Type B pancreatic cell (in vitro differentiated cells): ENCODE data around the gene COMT. TPM values are rescaled to one million over a fixed set of nuclear protein-coding genes. Genes with fewer than 3 reads are reported as not detected.

Experiments
- DNase-seq: peaks from one replicate; pipeline ENCODE4 v3.0.0; 2021; ENCODE audit warnings: mixed read lengths; ENCODE audit not compliant: unreplicated experiment; ENCODE audit errors: extremely low spot score
- H3K27ac Mint-ChIP-seq: 2 replicates; pipeline ENCODE4 v1.8.0; 2021; ENCODE audit warnings: mild to moderate bottlenecking, mixed read lengths
- H3K27me3 Mint-ChIP-seq: 2 replicates; pipeline ENCODE4 v1.8.0; 2021; ENCODE audit warnings: mixed read lengths
- H3K36me3 Mint-ChIP-seq: 2 replicates; pipeline ENCODE4 v1.8.0; 2021; ENCODE audit warnings: mixed read lengths
- H3K4me1 Mint-ChIP-seq: one replicate; pipeline ENCODE4 v1.8.0; 2021; ENCODE audit warnings: mixed read lengths; ENCODE audit not compliant: unreplicated experiment
- H3K4me3 Mint-ChIP-seq: 2 replicates; pipeline ENCODE4 v1.8.0; 2021; ENCODE audit warnings: mild to moderate bottlenecking, mixed read lengths
- H3K9me3 Mint-ChIP-seq: 2 replicates; pipeline ENCODE4 v1.8.0; 2021; ENCODE audit warnings: mixed read lengths
- total RNA-seq: library from RNA; stranded (reverse); gene quantifications from 2 replicates; pipeline ENCODE4 v1.2.1, GENCODE V29; 2021; ENCODE audit warnings: low replicate concordance
- TF ChIP-seq, protein P1 (sequence below): fragments of 200-600 bp; sonication (generic); conservative IDR thresholded peaks from 2 replicates; pipeline ENCODE4 v1.5.0; 2021; ENCODE audit warnings: antibody characterized with exemption, mild to moderate bottlenecking

The COMT gene
- total RNA-seq, 1 donor from 2014 or later, result 87.4 TPM

DNA sequence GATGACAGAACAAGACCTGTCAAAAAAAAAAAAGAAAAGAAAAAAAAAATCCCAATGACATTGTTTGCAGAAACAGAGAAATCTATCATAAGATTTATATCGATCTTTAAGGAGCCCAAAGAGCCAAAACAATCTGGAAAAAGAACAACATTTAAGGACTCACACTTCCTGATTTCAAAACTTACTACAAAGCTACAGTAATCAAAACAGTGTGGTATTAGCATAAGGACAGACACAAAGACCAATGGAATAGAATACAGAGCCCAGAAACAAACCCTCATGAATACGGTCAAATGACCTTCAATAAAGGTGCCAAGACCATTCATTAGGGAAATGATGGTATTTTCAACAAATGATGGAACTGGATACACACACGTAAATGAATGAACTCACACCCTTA is 62.9 kb downstream of the COMT start:
- DNase-seq, result no peak
- no peaks in the 10 kb centered on the region for H3K27me3 Mint-ChIP-seq
- TF ChIP-seq, protein P1, sequence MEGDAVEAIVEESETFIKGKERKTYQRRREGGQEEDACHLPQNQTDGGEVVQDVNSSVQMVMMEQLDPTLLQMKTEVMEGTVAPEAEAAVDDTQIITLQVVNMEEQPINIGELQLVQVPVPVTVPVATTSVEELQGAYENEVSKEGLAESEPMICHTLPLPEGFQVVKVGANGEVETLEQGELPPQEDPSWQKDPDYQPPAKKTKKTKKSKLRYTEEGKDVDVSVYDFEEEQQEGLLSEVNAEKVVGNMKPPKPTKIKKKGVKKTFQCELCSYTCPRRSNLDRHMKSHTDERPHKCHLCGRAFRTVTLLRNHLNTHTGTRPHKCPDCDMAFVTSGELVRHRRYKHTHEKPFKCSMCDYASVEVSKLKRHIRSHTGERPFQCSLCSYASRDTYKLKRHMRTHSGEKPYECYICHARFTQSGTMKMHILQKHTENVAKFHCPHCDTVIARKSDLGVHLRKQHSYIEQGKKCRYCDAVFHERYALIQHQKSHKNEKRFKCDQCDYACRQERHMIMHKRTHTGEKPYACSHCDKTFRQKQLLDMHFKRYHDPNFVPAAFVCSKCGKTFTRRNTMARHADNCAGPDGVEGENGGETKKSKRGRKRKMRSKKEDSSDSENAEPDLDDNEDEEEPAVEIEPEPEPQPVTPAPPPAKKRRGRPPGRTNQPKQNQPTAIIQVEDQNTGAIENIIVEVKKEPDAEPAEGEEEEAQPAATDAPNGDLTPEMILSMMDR, result no peak
- peaks cover 14% of the 10 kb centered on the region for H3K4me1 Mint-ChIP-seq
- H3K36me3 Mint-ChIP-seq, result peaks cover 3% of the 10 kb centered on the region
- H3K9me3 Mint-ChIP-seq, result peaks cover 15% of the 10 kb centered on the region
- no peak overlapping the region for H3K27ac Mint-ChIP-seq
- H3K4me3 Mint-ChIP-seq, result no peak overlapping the region

DNA sequence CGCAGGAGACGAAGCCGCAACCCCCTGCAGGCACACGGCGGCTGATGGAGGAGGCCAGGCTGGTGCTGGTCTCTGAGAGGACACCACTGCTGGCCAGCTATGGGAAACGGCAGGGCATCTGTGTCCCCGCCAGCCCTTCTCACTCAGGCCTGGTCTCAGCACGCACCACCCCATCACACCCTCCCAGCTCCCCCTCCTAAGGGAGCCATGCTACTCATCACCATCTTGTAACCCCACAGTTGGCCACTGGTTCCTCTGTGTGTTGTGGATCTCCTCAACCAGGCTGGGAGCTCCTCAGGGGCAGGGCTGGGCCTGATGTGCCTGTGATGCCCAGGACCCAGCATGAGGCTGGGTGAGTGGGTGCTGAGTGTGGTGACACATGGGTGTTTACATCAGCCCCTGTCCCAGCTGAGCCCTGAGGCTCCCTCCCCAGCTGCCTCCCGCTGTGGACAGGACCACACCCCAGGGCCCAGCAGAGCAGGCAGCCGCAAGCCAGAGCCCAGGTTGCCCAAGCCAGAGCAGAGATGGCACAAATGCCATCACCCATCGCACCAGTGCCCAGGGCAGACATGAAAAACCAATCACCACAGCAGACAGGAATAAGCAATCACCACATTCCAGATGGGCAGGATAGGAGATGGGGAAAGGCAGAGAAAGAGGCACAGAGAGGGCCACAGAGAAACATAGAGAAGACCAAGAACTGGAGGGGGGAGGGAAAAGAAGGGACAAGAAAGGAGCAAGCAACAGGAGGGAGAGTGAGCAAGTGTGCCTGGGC is 66.8 kb downstream of the COMT start:
- no peak overlapping the region for H3K4me3 Mint-ChIP-seq
- no peak for DNase-seq
- peaks cover 3% of the 10 kb centered on the region for H3K36me3 Mint-ChIP-seq
- peaks cover 10% of the 10 kb centered on the region for H3K9me3 Mint-ChIP-seq
- H3K4me1 Mint-ChIP-seq, result no peaks in the 10 kb centered on the region
- H3K27ac Mint-ChIP-seq, result peak overlapping the region; percentile 34
- TF ChIP-seq, protein P1, result no peak
- no peaks in the 10 kb centered on the region for H3K27me3 Mint-ChIP-seq

DNA sequence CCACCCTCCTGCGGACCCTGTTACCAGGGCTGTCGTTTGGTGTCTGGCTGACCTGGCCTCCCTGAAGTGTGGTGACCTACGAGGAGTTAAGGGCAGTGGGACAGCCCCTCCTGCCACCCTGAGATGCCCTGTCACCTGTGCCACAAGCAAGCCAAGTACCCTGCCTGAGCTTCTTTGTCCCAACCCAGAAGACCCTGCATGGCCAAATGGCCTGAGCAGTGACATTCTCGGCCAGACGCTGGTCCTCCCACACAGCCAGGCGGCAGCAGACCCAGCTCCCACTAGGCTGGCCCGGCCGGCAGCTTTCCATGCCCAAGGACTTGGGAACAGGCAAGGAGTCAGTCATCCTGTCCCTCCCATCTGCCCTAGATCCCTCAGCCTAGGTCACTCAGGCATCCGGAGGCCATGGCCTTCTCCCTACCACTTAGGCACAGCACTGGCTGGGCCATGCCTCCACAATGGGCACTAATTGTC is 67.5 kb downstream of the COMT start:
- TF ChIP-seq, protein P1, result no peak
- Mint-ChIP-seq H3K4me1 (no peaks in the 10 kb centered on the region), H3K27me3 (no peaks in the 10 kb centered on the region), H3K4me3 (no peak overlapping the region), H3K9me3 (peaks cover 7% of the 10 kb centered on the region), H3K36me3 (no peaks in the 10 kb centered on the region), H3K27ac (no peak overlapping the region)
- DNase-seq, result no peak

DNA sequence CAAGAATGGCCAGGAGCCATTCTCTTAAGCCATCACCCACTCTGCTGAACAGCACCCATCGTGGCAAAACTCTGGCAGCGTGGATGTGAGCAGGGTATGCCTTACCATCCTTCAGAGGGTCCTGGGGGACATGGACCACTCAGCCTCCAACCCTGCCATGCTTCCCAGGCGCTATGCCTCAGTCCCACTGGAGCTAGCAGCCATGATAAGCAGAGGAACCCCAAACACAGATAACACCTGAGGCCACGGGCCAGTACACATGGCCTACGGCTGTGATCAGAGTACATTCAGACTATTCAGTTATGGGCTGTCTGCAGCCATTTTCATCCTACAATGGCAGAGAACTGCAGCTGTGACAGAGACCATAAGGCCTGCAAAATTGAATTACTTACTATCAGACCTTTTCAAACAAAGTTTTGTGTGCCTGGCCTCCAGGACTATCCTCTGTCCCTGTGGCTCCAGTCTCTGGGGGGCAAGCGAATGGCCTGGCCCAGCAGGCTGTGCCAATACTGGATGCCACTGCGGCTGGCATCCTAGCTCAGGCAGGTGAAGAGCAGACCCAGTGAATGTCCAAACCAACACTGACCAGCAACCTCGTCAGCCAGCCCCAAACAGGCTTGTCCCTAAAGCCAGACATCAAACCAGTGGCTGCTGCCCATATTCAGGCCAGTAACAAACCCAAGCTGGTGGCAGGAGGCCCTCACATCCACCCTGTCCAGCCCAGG is 68.2 kb downstream of the COMT start:
- DNase-seq, result no peak
- H3K4me1 Mint-ChIP-seq, result no peaks in the 10 kb centered on the region
- TF ChIP-seq, protein P1, result no peak
- H3K27me3 Mint-ChIP-seq, result peaks cover 5% of the 10 kb centered on the region
- no peak overlapping the region for H3K4me3 Mint-ChIP-seq
- no peaks in the 10 kb centered on the region for H3K36me3 Mint-ChIP-seq
- H3K27ac Mint-ChIP-seq, result no peak overlapping the region
- H3K9me3 Mint-ChIP-seq, result peaks cover under 1% of the 10 kb centered on the region

DNA sequence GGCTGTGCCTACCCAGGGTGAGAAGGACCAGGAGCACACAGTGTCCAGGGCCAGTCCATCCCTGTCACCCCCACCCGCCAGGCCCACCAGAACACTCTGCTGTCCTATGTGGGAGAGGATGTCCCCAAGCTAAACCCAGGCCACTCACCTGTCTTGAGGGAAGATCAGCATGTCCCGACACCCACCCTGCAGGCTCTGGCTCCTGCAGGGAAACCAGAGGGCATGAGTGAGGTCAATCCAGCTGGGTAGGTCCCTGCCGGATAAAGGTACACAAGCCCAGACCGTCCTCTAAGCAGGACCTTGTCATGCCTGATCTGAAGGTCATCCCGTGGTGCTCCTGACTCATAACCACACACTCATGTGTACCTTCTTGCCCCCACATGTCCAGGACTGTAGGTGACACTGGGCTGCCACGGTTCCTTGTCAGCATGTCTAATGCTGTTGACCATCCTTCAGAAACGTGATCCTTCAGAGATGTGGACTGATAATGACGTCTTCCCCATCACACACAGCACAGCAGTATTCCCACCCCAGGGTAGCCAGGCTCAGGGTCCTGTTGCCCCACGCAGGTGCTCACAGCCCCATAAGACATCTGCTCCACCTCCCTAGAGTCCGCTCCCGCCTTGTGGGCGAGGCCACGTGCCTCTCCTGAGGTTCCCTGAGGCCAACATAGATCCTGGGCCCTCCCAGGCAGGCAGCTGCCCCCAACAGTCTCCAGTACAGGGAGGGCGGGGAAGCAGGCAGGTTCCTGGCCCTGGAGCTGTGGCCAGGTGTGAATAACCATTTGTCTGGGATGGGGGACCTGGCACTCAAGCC is 68.9 kb downstream of the COMT start:
- no peaks in the 10 kb centered on the region for H3K4me1 Mint-ChIP-seq
- DNase-seq, result no peak
- TF ChIP-seq, protein P1, result no peak
- H3K36me3 Mint-ChIP-seq, result no peaks in the 10 kb centered on the region
- H3K27ac Mint-ChIP-seq, result peak overlapping the region; percentile 48
- peaks cover 12% of the 10 kb centered on the region for H3K27me3 Mint-ChIP-seq
- no peak overlapping the region for H3K4me3 Mint-ChIP-seq
- H3K9me3 Mint-ChIP-seq, result no peaks in the 10 kb centered on the region
